WTC11 (cell line): ENCODE data around the gene TBC1D24.

Source experiments
- ARID4B ChIP-seq: sonication (generic); formaldehyde crosslinking; IDR thresholded peaks from 2 replicates; pipeline ENCODE4 v1.8.0; 2023; ENCODE audit warnings: missing genetic modification reagents, mild to moderate bottlenecking, borderline replicate concordance
- CTCF ChIP-seq: fragments of 200-600 bp; IDR thresholded peaks from 2 replicates; pipeline ENCODE4 v1.8.0; 2022; ENCODE audit warnings: antibody characterized with exemption
- JUN ChIP-seq: sonication (generic); formaldehyde crosslinking; IDR thresholded peaks from 2 replicates; pipeline ENCODE4 v1.8.0; 2023; ENCODE audit warnings: mild to moderate bottlenecking, missing genetic modification reagents
- KAT7 ChIP-seq: sonication (generic); formaldehyde crosslinking; IDR thresholded peaks from 2 replicates; pipeline ENCODE4 v1.8.1; 2023; ENCODE audit warnings: missing genetic modification reagents, mild to moderate bottlenecking, borderline replicate concordance
- USF2 ChIP-seq: sonication (generic); formaldehyde crosslinking; IDR thresholded peaks from 2 replicates; pipeline ENCODE4 v1.8.1; 2023; ENCODE audit warnings: mild to moderate bottlenecking, missing genetic modification reagents, moderate library complexity
- ZBTB21 ChIP-seq: sonication (generic); formaldehyde crosslinking; IDR thresholded peaks from 2 replicates; pipeline ENCODE4 v1.8.1; 2023; ENCODE audit warnings: mild to moderate bottlenecking, missing genetic modification reagents, borderline replicate concordance
- ZNF138 ChIP-seq: sonication (generic); formaldehyde crosslinking; conservative IDR thresholded peaks from 2 replicates; pipeline ENCODE4 v1.8.1; 2022; ENCODE audit warnings: mild to moderate bottlenecking, moderate library complexity, missing genetic modification reagents
- TF ChIP-seq, protein P1 (sequence below): sonication (generic); formaldehyde crosslinking; IDR thresholded peaks from 2 replicates; pipeline ENCODE4 v1.8.0; 2022; ENCODE audit warnings: mild to moderate bottlenecking, missing genetic modification reagents

DNA sequence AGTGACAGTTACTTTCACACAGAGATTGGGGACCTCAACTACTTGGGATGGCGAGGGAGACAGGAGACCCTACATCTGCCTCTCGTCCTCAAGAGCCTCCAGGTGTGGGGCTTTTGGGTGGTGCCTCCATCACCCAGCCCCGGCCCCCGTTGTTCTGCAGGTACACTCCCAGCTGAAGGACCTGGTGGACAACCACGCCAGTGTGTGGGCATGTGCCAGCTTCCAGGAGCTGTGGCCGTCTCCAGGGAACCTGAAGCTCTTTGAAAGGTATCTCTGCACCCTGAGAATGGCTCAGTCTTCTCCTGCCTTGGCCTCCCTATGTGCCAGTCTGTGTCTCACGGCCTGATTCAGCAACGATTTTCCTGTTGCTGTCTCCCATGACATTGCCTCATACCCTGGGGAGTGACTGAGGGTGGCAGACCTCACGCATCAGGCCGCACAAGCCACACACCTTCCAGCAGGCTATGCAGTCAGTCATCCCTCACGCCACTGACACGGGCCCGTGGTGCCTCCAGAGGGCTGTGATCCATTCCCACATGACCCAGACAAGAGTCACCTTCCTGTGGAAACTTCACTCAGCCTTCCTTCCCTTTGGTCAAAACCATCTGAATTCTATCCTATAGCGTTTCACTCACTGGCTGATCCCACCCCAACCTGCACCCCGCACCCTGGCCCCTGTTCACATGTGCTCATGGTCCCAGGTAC is 42.0 kb upstream of the TBC1D24 start:
- TF ChIP-seq CTCF: no peak
- TF ChIP-seq USF2 (CRISPR knock-in tag): no peak
- no peak for TF ChIP-seq JUN (CRISPR knock-in tag)
- TF ChIP-seq ZBTB21 (CRISPR knock-in tag): no peak
- no peak for TF ChIP-seq ZNF138 (CRISPR knock-in tag)
- TF ChIP-seq KAT7 (CRISPR knock-in tag): no peak
- TF ChIP-seq ARID4B (CRISPR knock-in tag): no peak
- TF ChIP-seq, protein P1, sequence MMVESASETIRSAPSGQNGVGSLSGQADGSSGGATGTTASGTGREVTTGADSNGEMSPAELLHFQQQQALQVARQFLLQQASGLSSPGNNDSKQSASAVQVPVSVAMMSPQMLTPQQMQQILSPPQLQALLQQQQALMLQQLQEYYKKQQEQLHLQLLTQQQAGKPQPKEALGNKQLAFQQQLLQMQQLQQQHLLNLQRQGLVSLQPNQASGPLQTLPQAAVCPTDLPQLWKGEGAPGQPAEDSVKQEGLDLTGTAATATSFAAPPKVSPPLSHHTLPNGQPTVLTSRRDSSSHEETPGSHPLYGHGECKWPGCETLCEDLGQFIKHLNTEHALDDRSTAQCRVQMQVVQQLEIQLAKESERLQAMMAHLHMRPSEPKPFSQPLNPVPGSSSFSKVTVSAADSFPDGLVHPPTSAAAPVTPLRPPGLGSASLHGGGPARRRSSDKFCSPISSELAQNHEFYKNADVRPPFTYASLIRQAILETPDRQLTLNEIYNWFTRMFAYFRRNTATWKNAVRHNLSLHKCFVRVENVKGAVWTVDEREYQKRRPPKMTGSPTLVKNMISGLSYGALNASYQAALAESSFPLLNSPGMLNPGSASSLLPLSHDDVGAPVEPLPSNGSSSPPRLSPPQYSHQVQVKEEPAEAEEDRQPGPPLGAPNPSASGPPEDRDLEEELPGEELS: no peak
